Measurements from ENCODE around the gene TMEM131L.

The TMEM131L gene

GRCh38 chr4:153622778-153623240 lies 156.6 kb downstream of the TMEM131L start:
- no peak for DNase-seq (ENCODE audit: extremely low read depth, insufficient read length)
- peaks cover 43% of the 10 kb centered on the region for H3K36me3 ChIP-seq (ENCODE audit: control insufficient read depth, insufficient read depth, low read length)
- H3K4me3 ChIP-seq (replicated peaks; ENCODE audit: low read depth, low read length): no peak overlapping the region
- H3K27me3 ChIP-seq (replicated peaks; ENCODE audit: control insufficient read depth, insufficient read depth, low read length): no peaks in the 10 kb centered on the region
- no peak for TF ChIP-seq CTCF (IDR thresholded peaks at IDR 0.05; ENCODE audit: insufficient read depth, low read length, poor library complexity, severe bottlenecking)

GRCh38 chr4:153623491-153623890 lies 157.3 kb downstream of the TMEM131L start:
- no peaks in the 10 kb centered on the region for H3K27me3 ChIP-seq (replicated peaks; ENCODE audit: control insufficient read depth, insufficient read depth, low read length)
- no peak overlapping the region for H3K4me3 ChIP-seq (replicated peaks; ENCODE audit: low read depth, low read length)
- DNase-seq (ENCODE audit: extremely low read depth, insufficient read length): no peak
- H3K36me3 ChIP-seq (ENCODE audit: control insufficient read depth, insufficient read depth, low read length): peaks cover 44% of the 10 kb centered on the region
- TF ChIP-seq CTCF (IDR thresholded peaks at IDR 0.05; ENCODE audit: insufficient read depth, low read length, poor library complexity, severe bottlenecking): no peak

GRCh38 chr4:153628796-153629315 lies 162.7 kb downstream of the TMEM131L start:
- peaks cover 54% of the 10 kb centered on the region for H3K36me3 ChIP-seq (ENCODE audit: control insufficient read depth, insufficient read depth, low read length)

GRCh38 chr4:153629776-153630175 lies 163.6 kb downstream of the TMEM131L start:
- Histone ChIP-seq H3K4me3 (replicated peaks; ENCODE audit: low read depth, low read length) (no peak overlapping the region), H3K27me3 (replicated peaks; ENCODE audit: control insufficient read depth, insufficient read depth, low read length) (no peaks in the 10 kb centered on the region), H3K36me3 (ENCODE audit: control insufficient read depth, insufficient read depth, low read length) (peaks cover 53% of the 10 kb centered on the region)
- DNase-seq (ENCODE audit: extremely low read depth, insufficient read length): no peak
- no peak for TF ChIP-seq CTCF (IDR thresholded peaks at IDR 0.05; ENCODE audit: insufficient read depth, low read length, poor library complexity, severe bottlenecking)

More at GRCh38 chr4:153628796-153629315, 162.7 kb downstream of the TMEM131L start:
- TF ChIP-seq CTCF (IDR thresholded peaks at IDR 0.05; ENCODE audit: insufficient read depth, low read length, poor library complexity, severe bottlenecking): no peak
- no peak for DNase-seq (ENCODE audit: extremely low read depth, insufficient read length)
- H3K27me3 ChIP-seq (replicated peaks; ENCODE audit: control insufficient read depth, insufficient read depth, low read length): no peaks in the 10 kb centered on the region
- H3K4me3 ChIP-seq (replicated peaks; ENCODE audit: low read depth, low read length): no peak overlapping the region

- no peaks in the 10 kb centered on the region for H3K27me3 ChIP-seq (replicated peaks; ENCODE audit: control insufficient read depth, insufficient read depth, low read length)
- no peak overlapping the region for H3K4me3 ChIP-seq (replicated peaks; ENCODE audit: low read depth, low read length)
- H3K36me3 ChIP-seq (ENCODE audit: control insufficient read depth, insufficient read depth, low read length): peaks cover 38% of the 10 kb centered on the region
- DNase-seq (ENCODE audit: extremely low read depth, insufficient read length): no peak
- TF ChIP-seq CTCF (IDR thresholded peaks at IDR 0.05; ENCODE audit: insufficient read depth, low read length, poor library complexity, severe bottlenecking): peak; percentile 61
Observed at GRCh38 chr4:153634738-153635353, 168.7 kb downstream of the TMEM131L start.
